HG03095 (cell line): ENCODE results near the gene FAM107B.

Source experiments
- ATAC-seq: cut with Tn5 transposase; IDR thresholded peaks from one replicate; pipeline ENCODE4 v1.9.1; 2021; ENCODE audit warnings: moderate library complexity; ENCODE audit not compliant: unreplicated experiment

FAM107B gene

GRCh38 chr10:14584661-14585060, 190.0 kb downstream of the FAM107B start:
- no peak for ATAC-seq

- no peak for ATAC-seq
Measured at GRCh38 chr10:14583967-14584366, 190.7 kb downstream of the FAM107B start.

DNA sequence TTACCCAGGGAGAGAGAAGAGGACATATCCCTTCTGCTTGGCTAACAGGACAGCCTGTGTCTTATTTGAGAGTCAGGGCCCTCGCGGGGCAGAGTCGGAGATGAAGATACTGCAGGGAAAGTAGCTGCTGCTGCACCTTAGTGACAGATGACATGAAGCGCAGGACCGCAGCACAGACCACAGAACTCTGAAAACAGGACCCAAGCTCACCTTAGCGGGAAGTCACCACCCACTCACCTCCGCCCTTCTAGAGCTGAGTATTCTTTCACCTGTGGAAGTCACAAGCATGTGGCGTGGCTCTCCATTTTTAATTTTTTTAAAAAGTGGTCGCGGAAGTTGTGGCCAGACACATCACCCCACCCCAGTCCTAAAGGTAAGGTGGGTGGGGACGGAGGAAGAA, 191.4 kb downstream of the FAM107B start:
- no peak for ATAC-seq

DNA sequence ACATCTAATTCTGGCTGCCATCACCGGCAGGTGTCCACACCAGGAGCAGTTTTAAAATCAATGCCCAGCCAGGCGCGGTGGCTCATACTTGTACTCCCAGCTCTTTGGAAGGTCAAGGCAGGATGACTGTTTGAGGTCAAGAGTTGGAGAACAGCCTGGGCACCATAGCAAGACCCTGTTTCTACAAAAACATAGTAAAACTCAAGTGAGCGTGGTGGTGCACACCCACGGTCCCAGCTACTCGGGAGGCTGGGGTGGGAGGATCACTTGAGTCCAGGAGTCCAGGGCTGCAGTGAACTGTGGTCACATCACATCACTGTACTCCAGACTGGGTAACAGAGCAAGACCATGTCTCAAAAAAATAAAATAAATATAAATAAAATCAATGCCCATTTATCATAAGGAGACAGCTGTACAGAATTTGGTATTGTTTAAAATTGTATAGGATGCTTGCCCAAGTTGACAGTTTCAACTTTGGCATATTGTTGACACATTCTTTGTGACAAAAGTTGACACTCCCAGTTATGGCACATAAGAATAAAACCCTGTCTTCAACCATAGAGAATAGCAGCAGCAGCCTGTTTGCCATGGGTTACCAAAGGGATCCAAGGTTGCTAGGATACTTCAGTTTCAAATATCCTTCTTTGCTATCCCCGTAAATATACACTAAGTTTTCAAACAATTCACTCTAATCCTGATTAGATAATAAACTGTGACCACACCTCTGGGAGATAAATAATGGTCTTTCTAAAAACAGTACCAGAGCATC, 193.0 kb downstream of the FAM107B start:
- no peak for ATAC-seq

- ATAC-seq = no peak
Measured at GRCh38 chr10:14580671-14581332, 193.9 kb downstream of the FAM107B start.

- no peak for ATAC-seq
Measured at GRCh38 chr10:14579405-14579804, 195.3 kb downstream of the FAM107B start.

DNA sequence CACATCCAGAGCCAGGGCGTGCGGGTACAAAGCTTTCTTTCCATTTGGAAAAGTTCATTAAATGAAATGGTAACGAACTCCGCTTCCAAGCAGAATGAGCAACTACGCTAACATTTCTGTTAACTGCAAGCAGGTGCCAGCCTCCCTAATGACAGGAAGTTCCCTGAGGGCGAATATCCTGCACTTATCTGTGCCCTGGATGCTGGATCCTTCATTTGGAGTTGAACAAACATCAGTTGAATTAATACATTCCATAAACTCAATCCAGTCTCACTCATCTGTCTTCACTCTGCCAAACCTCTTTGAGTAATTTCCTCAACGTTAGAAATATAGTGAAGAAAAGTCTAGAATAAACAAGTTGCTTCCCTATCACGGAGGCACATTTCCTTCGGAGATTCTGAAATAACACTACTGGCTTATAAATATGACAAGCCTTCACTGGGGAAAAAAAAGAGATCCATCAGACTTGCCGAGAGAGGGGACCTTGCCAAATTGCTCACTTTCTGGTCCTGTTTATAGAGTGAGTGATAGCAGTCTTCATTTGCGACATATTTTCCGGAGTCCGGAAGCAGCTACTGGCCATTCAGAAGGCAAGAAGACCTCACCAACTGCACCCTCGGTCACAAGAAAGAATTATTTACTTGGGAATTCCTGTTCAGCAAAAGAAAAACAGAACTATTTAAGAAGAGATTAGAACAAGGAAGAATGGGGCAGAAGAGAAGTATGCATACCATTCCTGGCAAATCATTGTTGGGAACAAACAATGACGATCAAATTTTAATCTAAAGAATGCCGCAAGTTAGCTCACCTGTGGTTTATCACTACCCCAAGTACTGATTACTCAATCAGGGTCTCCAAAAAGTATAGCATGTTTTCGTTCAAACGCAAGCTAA, 196.4 kb downstream of the FAM107B start:
- no peak for ATAC-seq

DNA sequence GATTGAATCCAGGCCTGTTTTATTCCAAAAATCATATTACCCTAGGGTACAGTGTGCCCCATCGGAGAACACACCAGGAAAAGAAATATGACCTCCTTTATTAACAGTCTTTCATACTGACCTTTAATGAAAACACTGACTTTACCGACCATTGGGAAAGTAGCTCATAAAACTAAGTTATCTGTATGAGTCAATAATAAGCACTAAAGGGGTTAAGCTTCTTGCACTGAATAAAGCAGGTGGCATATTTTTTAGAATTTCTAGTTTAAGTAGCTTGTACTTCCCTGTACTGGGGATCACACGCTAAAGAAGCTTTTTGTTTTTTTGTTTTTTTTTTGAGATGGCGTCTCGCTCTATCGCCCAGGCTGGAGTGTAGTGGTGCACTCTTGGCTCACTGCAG, 199.8 kb downstream of the FAM107B start:
- ATAC-seq = no peak

GRCh38 chr10:14574291-14574690, 200.4 kb downstream of the FAM107B start:
- ATAC-seq = no peak

DNA sequence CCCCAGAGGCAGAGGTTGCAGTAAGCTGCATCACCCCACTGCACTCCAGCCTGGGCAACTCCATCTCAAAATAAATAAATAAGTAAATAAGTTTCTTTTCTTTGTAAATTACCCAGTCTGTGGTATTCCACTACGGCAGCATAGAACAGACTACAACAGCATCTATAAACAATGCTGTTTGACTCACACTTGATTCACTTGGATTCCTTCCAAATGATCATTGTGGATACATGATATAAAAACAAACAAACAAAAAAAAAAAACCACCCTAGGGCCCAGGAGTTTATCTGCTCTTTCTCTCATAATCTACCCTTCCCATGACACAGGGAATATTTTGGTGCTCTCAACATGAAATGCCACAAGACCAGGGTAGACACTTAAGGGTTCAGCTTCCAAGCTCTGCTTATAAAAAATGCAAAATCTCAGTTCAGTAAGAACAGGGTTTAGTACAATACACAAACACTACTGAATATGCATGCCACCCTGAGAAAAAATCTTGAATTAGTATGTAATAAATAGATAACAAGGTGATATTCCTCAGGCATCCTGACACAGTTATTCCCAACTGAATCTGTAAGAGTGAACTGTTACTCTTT, 200.9 kb downstream of the FAM107B start:
- no peak for ATAC-seq

GRCh38 chr10:14572811-14573210, 201.9 kb downstream of the FAM107B start:
- ATAC-seq = no peak

GRCh38 chr10:14571866-14572507, 202.7 kb downstream of the FAM107B start:
- peak; percentile 89 for ATAC-seq

DNA sequence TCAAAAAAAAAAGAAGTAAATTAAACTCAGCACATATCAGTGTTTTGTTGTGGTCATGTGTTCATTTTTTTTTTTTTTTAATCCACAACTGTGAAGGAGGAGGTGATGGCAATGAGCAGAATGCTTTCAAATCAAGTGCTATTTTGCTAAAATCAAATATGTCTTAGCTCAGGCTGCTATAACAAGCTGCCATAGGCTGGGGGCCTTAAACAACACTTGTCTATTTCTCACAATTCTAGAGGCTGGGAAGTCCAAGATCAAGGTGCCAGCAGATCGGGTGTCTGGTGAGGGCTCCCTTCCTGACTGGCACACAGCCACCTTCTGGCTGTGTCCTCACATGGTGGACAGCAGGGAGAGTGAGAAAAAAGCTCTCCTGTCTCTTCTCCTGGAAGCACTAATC, 203.9 kb downstream of the FAM107B start:
- no peak for ATAC-seq

DNA sequence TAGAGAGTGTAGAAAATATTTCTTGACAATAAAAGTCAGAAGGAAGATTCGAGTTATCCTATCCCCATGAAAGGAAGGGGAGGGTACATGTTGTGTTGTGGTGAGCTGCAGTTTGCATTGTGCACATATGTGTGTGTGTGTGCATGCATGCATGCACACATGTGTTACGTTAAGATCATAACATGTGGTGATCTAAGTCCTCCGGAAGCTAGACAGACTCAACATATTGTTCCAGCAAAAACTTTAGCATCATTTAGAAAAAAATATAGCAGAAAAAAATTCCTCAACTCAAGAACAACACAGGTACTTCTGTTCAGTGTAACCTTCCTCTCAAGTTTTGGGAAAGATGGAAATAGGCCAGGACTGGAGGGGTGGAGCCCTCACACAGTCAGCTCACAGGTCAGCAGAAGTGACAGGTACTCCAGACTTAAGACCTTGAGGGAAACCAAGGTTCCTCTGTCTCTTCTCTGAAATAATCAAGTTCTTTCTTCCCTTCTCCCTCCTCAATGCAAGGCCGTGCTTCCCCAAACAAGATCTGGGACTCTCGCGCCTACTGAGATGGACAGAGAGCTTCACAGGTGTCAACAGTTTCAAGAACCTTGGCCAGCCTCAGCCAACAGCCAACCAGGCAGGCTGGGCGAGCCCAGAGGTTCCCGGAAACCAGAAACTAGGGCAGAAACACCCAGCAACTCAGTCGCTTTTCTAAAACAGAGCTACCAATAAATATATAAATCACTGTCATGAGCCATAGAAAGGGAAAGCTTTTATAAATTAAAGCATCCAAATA, 205.2 kb downstream of the FAM107B start:
- no peak for ATAC-seq

DNA sequence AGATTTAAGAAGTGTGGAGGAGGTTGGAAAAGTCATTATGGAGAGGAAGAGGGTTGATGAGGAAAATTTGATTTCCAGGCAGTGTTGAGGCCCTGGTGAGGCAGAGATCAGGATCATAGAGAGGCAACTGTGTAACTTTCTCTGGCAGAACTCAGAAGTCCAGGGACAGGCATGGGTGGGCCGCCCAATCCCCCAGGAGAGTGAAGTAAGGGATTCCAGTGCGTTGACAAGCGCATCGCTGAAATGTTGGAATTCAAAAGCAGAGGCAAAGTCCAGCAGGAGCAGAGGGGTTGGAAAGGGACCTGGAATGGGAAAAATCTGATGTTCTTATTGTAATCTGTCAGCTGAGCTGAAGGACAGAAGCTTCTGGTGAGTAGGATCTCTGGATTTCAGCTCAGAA, 207.3 kb downstream of the FAM107B start:
- no peak for ATAC-seq

- no peak for ATAC-seq
Measured at GRCh38 chr10:14566498-14566897, 208.2 kb downstream of the FAM107B start.

- ATAC-seq = no peak
Measured at GRCh38 chr10:14565199-14565598, 209.5 kb downstream of the FAM107B start.

- ATAC-seq = no peak
Measured at GRCh38 chr10:14564268-14564744, 210.4 kb downstream of the FAM107B start.

DNA sequence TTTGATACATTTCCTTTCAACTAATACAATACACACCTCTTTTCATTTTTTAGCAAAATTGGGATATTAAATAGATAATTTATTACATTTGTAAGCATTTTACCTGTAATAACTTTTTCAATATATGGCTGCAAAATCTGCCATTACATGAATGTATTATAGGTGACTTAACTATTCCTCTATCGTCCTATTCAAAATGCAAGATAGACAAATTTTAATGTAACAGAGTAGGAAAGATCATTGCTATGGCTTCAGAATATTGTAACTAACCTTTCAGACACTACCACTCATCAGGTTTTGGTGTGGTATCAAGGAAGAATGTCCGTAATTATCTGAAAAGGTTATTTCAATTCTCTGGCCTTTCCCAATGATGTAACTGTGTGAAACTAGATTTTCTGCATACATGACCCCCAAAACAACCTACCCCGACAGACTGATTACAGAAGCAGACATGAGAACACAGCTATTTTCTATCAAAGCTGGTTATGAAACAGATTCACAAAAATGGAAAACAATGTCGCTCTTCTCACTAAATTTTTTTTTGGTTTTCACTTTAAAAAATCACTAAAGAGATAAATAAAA, 211.2 kb downstream of the FAM107B start:
- ATAC-seq = no peak

DNA sequence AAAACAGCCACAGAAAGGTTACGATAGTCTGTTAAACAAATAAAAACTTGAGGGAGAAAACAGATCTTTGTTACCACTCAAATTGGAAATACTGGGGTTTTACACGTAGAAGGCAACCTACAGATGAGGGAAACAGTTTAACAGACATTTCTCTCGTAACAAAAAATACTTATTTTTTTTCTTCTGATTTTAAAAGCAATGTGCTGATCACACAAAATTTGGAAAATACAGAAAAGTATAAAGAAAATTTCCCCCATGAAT, 211.7 kb downstream of the FAM107B start:
- no peak for ATAC-seq
